GM19463 (cell line): ENCODE measurements around the gene LRCOL1.

ENCODE experiments used
- ATAC-seq: cut with Tn5 transposase; IDR thresholded peaks from one replicate; pipeline ENCODE4 v1.9.1; 2021; ENCODE audit warnings: mild to moderate bottlenecking, moderate library complexity; ENCODE audit not compliant: unreplicated experiment

LRCOL1 gene

DNA sequence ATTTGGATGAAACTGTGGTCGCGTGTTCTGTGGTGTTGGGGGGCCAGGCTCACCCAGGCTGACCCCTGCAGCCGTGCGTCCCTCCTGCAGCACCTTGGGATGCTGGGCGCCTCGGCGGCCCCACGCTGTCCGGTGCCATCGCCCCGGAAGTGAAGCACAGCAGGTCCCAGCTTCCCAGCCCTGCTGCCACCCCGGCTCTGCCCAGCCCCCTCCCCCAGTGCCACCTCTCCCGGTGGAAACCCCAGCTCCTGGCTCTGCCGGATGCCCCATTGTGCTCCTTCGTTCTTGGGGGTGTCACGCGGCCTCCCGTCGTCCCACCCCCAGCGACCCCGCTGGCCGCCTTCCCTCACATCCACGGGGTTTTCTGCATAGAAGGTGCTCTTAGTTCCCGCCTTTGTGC, 25.2 kb downstream of the LRCOL1 start:
- no peak for ATAC-seq

DNA sequence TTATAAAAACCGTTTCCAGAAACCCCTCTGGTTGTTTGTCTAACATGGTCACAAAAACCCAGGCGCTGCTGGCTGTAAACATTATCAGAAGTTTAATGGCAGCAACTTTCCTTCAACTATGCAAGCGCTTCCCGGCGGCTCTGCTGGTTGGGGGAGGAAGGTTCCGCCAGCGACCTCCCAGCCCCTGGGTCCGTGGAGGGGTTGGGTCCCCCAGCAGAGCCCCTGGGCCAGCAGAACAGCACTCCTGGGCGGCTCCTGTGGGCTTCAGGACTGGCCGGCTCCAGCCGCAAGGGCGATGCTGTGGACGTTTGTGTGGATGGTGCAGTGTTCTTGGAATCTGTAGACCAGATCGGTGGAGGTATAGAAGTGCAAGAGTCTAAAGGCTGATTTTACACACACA, 26.0 kb downstream of the LRCOL1 start:
- no peak for ATAC-seq

DNA sequence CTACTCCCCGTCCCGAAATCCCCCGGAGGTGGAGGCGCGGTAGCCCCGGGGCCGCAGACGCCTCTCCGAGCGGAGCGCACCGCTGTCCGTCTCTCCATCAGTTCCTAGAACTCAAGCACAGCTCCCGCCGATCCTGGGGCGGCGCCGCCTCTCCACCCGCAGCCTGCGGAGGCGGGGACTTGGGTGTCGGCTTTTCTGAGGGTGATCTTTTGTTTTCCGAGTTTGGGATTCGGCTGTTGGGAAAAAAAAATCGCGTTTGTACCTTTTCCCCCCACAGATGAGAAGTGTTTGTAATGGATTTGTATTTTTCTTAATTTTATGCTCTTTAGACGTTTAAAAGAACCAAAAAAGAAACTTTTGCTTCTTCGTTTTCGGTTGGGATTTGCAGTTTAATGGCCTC, 26.6 kb downstream of the LRCOL1 start:
- ATAC-seq = no peak

DNA sequence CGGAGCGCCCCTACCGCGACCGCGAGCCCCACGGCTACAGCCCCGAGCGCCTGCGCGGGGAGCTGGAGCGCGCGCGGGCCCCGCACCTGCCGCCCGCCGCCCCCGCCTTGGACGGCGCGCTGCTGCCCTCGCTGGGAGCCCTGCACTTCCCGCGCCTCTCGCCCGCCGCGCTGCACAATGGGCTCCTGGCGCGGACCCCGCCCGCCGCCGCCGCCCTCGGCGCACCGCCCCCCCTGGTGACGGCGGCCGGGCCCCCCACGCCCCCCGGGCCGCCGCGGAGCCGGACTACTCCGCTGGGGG, 27.0 kb downstream of the LRCOL1 start:
- no peak for ATAC-seq

DNA sequence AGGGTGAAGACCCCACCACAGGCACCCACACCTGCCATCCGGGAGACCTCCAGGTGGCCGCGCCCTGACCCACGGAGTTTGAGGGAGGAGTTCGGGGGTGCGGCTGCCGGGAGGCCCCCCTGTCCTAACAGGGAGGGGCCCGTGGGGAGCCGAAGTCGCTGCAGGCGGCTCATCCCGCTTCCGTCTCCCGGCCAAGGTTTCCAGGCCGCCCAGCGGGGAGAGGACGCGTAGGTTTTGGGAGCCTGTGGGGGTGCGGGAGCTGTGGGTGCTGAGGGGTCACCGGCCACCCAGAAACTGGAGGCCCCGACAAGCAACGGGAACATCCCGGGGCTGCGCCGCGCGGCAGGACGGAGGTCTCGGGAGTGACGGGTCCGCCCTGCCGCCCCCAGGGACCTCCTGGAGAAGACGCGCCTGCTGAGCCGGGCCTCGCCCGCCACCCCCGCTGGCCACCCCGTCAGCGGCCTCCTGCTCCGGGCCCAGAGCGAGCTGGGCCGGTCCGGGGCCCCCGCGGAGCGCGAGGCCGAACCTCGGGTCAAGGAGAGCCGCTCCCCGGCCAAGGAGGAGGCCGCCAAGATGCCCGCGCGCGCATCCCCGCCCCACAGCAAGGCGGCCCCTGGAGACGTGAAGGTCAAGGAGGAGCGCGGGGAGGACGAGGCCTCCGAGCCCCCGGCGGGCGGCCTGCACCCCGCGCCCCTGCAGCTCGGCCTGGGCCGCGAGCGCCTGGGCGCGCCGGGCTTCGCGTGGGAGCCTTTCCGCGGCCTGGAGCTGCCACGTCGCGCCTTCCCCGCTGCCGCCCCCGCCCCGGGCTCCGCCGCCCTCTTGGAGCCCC, 27.6 kb downstream of the LRCOL1 start:
- no peak for ATAC-seq

DNA sequence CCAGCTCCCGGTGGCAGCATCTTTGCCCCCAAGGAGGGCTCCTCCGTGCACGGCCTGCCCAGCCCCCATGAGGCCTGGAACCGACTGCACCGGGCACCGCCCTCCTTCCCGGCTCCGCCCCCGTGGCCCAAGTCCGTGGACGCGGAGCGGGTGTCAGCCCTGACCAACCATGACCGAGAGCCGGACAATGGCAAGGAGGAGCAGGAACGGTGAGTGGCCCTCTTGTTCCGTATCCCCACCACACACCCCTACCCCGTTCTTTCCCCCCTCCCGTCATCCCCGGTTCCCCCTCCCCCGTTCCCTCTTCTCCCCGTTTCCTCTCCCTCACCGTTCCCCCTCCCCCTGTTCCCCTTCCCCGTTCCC, 28.3 kb downstream of the LRCOL1 start:
- ATAC-seq = no peak

DNA sequence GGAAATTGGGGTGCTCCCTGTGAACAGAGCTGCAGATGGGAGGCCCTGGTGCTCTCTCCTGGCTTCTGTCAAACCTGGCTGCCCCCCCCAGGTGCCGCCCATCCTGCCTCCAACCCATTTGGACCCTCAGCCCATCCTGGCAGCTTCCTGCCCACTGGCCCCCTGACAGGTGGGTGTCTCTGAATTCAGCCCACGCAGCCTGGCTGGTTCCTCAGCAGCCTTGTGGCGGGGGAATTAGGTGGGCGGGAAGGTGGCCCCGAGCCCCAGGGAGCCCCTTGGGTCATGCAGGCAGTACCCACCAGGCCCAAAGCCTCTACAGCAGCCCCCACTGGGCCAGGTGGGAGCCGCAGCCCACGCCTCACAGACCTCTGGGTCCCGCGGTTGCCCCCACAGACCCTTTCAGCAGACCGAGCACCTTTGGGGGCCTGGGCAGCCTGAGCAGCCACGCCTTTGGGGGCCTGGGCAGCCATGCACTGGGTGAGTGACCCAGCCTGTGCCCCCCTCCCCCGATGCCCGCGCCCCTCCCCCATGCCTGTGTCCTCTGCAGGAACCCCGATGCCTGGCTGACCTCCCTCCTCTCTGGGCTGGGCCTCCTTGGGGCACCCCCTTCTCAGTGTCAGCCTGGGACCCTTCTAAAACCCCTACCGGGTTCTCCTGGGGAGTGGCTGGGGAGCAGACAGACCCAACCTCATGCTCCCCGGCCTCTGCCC, 28.9 kb downstream of the LRCOL1 start:
- no peak for ATAC-seq

DNA sequence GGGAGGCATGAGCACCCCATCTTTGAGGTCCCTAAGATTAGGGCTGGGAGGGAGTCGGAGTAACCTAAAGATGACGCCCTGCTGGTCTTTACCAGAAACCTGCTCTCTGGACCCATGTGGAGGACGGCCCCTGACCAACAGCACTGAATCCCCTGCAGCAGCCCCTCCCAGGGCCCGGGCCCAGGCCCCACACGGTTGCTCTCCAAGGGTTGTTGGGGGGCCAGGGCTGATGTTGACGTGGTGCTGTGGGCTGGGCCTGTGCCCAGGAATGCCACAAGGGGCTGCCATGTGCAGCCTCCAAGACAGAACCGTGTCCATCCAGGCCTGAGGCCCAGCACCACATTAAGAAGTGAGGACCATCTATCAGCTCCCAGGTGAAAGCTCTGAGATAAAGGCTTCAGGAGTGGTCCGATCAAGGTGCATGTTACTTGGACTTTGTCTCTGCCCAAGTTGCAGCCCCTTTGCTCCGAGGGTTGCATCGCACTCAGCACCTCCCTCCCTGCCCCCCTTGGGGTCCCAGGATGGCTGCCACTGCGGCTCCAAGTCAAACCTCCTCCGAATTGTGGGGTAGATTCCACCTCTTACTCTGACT, 29.6 kb downstream of the LRCOL1 start:
- ATAC-seq = no peak

DNA sequence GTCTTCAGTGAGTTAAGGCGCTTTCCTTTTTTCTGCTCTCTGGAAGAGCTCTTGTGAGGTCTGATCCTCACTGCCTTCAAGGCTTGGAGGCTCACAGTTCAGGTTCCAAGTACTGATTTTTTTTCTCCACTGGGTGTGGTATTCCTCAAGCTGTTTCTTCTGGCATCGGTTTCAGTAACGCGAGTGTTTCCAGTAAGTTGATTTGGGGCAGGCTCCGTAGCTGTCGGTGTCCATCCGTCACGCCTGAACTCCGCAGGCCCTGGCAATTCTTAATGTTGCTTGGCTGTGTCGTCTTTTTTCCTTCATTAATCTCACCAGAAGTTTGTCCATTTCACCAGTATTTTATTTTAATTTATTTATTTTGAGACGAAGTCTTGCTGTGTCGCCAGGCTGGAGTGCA, 30.6 kb downstream of the LRCOL1 start:
- no peak for ATAC-seq

DNA sequence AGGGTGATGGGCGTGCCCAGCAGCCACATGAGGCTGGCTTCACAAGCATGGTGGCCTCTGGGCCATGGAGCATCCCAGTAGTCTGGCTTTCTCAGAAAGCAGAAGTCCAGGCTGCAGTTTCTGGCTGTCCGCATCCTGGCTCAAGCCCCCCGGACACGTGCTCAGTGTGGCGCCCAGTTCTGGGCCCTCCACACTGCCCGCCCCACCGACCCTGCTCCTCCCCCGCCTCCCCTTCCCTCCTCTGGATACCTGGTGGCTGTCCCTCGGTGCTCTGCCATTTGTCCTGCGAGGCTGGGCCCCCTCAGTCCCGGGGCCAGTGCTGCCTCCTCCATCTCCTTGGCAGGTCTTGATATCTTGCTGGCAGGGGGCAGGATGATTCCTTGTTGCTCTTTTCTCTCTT, 31.6 kb downstream of the LRCOL1 start:
- no peak for ATAC-seq

DNA sequence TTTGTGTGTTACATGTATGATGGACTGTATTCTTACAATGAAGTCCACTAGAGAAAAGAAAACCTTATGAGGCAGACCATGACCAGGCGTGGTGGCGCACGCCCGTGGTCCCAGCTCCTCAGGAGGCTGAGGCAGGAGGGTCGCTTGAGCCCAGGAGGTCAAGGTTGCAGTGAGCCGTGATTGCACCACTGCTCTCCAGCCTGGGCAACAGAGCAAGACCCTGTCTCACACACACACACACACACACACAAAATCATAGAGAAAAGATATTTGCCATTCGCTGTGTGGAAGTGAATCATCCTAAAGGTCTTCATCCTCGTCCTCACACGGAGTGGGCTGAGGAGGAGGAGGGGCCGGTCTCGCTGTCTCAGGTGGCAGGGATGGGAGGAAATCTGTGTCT, 32.3 kb downstream of the LRCOL1 start:
- no peak for ATAC-seq

DNA sequence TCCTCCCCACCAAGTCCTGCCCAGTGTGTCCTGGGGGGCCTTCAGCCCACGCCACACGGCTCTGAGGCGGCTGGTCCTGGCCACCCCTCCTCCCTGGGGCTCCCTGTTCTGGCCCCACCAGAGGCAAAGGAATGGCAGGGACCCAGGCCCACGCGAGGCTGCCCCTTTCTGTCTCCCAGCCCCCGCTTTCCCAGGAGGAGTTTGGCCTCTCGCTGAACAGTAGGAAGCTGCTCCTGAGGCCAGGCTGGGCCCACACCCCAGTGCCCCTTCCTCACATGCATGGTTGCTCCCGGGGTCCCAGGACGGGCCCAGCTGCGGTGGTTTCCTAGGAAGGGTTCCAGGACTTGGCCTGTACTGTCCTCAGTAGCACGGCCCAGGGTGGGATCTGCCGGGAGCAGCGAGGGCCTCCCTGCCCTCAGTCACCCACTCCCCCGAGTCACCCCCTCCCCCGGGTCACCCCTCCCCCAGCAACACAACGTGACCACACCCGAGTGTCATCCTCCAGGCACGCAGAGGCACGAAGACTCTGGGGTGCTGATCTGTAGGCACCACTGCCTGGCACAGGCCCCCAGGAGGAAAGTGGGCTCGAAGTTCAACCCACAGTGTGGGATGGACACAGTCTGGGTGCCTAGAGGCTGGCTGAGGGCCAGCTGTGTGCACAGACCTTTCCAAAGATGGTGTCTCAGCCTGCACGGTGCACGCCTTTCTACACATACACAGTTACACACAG, 33.0 kb downstream of the LRCOL1 start:
- ATAC-seq = no peak

DNA sequence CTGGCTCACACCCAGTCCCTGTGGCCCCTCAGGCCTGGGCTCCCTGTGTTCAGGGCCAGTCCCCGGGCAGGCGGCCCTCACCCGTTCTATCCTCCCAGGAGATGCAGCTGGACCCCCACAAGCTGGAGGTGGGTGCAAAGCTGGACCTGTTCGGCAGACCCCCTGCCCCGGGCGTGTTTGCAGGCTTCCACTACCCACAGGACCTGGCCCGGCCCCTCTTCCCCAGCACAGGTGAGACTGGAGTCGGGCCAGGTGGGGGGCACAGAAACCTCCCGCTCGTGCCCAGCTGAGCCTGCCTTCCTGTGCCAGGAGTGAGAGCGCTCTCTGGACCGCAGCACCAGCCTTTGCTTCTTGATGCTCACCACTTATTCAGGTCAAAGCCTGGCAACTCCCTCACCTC, 33.7 kb downstream of the LRCOL1 start:
- ATAC-seq = no peak

DNA sequence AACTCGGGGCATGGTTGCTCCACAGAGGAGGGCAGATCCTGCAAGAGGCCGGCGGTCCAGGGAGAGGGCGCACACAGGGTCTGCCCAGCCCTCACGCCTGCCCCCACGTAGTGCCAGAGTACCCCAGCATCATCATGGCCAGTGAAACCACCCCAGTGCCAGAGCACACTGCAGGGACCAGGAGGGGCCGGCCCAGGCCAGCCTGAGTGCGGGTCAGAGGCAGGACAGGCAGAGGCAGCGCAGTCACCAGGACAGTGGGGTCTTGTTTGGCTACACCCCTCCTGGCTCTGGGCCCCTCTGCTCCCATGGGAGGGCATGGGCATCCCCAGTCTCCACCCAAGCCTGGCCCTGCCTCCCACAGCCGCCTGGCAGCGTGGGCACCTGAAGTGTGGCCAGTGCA, 34.7 kb downstream of the LRCOL1 start:
- no peak for ATAC-seq

DNA sequence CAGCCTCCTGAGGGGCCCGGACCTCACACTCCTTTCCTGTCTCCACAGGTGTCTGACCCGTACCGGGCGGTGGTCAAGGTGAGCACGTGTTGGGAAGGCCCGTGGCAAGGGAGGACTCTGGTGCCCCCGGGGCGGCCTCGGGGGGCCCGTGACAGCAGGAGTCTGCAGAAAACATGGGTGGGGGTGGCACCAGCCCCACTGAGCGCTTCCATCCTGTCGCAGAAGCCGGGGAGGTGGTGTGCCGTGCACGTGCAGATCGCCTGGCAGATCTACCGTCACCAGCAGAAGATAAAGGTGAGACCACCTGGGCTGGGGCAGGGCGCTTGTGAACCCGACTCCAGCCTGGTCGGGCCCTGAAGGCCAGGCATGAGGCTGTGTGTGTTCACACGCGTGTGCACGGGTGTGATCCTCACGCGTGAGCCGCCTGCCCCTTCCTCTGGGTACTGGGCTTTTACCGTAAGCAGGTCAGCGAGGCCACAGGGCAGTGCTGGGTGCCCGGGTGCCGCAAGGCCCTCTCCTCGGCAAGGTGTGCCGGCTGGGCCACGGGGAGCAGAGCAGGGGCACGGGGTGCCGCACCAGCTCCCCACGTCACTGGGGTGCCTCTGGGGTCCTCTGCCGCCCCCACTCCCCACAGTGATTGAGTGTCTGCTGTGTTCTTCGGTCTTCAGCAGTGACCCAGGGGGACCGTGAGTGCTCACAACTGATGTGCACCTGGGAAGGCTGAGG, 35.9 kb downstream of the LRCOL1 start:
- ATAC-seq = no peak

DNA sequence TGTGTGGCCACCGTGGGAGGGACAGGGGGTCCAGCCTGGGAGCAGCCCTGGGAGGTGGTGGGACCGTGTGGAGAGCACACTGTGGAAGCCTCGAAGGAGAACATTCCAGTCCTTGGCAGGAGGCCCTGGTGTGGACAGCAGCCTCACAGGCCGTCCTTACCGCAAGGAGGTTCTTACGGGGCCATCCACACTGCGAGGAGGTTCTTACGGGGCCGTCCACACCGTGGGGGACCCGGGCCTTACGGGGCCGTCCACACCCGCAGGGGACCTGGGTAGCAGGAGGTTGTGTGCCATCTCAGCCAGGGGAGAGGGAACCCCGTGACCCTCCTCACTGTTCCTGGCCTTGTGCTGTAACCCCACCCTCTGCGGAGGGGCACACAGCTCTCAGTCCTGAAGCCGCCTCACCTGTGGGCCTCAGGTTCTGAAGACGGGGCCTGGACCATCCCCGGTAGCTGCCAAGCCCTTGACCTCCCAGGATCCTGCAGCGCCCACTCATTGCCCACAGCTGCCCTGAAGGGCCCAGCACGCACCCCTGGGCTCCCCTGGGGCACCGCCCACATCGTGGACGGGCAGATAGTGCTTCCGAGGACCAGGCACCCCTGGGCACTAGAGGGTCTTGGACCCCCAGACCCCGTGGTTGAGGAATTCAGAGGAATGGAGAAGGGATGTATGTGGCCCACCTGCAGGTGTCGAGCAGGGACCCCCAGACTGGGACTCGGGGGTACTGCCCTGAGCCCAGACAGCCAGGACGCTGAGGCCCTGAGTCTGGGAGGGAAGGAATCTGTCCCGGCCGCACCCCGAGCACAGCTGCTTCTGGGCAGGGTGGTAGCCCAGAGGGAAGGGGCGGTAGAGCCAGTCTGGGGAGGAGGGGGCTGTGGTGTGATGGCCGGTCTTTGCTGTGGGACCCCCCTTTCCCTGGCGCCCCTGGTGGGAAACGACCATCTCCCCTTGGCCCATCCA, 37.3 kb downstream of the LRCOL1 start:
- ATAC-seq = no peak

DNA sequence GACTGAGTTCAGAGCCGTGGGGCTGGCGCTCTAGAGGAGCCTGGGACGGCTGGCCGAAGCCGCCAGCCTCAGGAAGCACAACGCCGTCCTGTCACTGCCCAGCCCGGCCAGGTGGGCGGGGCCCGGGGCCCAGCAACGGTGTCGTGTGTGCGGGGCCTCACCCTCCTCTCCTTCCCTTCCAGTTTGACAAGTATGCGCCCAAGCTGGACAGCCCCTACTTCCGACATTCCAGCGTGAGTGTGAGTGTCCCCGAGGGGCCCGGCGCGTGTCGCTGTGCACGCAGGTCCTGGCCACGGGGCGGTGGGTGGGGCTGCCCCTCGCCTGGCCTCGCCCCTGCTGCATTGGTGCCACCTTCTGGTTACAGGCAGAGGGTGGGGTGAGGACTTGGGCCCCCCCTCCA, 38.3 kb downstream of the LRCOL1 start:
- no peak for ATAC-seq

DNA sequence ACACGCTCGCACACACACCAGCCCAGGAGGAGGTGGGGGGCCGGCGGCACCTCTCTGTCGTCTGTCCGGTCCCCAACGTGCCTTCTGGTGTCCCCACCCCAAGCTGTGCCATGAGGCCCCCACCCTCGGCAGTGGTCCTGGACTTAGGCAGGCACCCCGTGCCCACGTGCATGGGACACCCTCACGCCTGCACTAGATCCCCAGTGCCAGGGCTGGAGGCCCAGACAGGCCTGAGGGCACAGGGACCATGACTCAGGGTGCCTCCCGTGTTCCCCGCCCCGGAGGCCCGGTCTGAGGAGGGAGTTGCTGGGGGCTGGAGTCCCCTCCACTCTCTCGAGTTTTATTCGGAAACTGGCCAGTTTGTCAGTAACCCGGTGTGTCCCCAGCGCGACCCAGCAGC, 38.8 kb downstream of the LRCOL1 start:
- no peak for ATAC-seq

DNA sequence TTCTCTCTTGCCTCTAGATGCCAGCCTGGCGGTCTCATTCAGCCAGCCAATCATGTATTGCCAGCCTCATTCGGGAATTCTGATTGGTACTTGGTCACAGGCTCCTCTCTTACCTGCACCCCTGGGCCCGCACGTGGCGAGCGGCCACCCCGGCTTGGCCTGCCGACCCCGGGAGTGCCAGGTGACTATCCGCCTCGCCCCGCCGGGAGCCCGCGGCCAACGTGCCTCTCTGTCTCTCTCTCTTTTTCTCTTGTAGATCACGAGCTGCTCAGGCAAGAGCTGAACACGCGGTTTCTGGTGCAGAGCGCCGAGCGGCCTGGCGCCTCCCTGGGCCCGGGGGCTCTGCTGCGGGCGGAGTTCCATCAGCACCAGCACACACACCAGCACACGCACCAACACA, 39.3 kb downstream of the LRCOL1 start:
- ATAC-seq = no peak

DNA sequence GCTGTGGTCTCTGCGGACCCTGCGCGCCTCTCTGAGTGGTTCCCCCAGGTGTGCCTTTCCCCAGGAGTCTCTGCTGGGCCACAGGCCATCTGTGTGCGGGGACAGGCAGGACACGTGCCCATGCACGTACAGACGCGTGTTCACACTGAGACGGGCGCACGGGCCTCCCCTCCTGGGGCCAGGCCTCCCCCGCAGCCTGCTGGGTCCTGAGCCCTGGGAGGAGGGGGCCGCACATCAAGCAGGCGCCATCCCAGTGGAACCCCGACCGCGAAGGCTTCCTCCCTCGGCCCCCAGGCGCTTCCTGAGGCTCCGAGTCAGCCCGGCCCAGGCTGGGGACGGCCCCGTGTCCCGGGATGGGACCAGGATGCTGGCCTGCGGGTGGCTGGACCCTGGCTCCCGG, 39.7 kb downstream of the LRCOL1 start:
- no peak for ATAC-seq
